ENCODE results near the gene SOX1. TPM values are rescaled to one million over a fixed set of nuclear protein-coding genes. Genes with fewer than 3 reads are reported as not detected.

SOX1 gene
- total RNA-seq, 2 experiments from 2014 or later = not detected

GRCh38 chr13:112106478-112107141 is 39.7 kb downstream of the SOX1 start:
- POLR2A ChIA-PET = interaction anchor here (0.6 kb wide), 1 partner anchor 1727 kb away, joined by 3 read pairs; no protein-coding TSS in a partner anchor
- Histone ChIP-seq H3K4me3 (ENCODE audit: low read depth, low read length, poor library complexity, severe bottlenecking) (no peak overlapping the region), H3K9me2 (ENCODE audit: insufficient read depth, low read length) (no peaks in the 10 kb centered on the region), H2AFZ (ENCODE audit: low read length) (no peak overlapping the region), H3K9me3 (ENCODE audit: low read length) (no peaks in the 10 kb centered on the region), H3K4me1 (ENCODE audit: insufficient read depth, low read length, poor library complexity, severe bottlenecking) (no peaks in the 10 kb centered on the region), H3K79me2 (ENCODE audit: insufficient read depth, low read depth, low read length) (no peaks in the 10 kb centered on the region), H3K27ac (ENCODE audit: low read depth, low read length, poor library complexity, severe bottlenecking) (no peak overlapping the region), H4K20me1 (ENCODE audit: insufficient read depth, low read length) (no peaks in the 10 kb centered on the region), H3K4me2 (ENCODE audit: low read length) (no peak overlapping the region), H3K36me3 (ENCODE audit: insufficient read depth, low read length) (no peaks in the 10 kb centered on the region)
- intact Hi-C loops (cut with micrococcal nuclease; ENCODE audit: unreplicated experiment) = no loop called here
- TF ChIP-seq CTCF (conservative IDR thresholded peaks at IDR 0.05; ENCODE audit: low read length) (no peak), EZH2phosphoT487 (IDR thresholded peaks at IDR 0.05; ENCODE audit: borderline replicate concordance, low read depth, low read length) (no peak)
- no TSS peak for BruUV-seq (replicated peaks)
- CTCF ChIA-PET (ENCODE audit: unreplicated experiment) = no interaction called here
- DNase-seq (ENCODE audit: low spot score) = no peak

GRCh38 chr13:112107289-112107688 is 40.3 kb downstream of the SOX1 start:
- no peaks in the 10 kb centered on the region for H3K9me3 ChIP-seq (ENCODE audit: low read length)
- no peaks in the 10 kb centered on the region for H3K79me2 ChIP-seq (ENCODE audit: insufficient read depth, low read depth, low read length)
- H3K4me3 ChIP-seq (ENCODE audit: low read depth, low read length, poor library complexity, severe bottlenecking) = no peak overlapping the region
- no TSS peak for BruUV-seq (replicated peaks)
- intact Hi-C loops (cut with micrococcal nuclease; ENCODE audit: unreplicated experiment) = no loop called here
- no peak overlapping the region for H3K4me2 ChIP-seq (ENCODE audit: low read length)
- TF ChIP-seq CTCF (conservative IDR thresholded peaks at IDR 0.05; ENCODE audit: low read length) (no peak), EZH2phosphoT487 (IDR thresholded peaks at IDR 0.05; ENCODE audit: borderline replicate concordance, low read depth, low read length) (no peak)
- no peak overlapping the region for H2AFZ ChIP-seq (ENCODE audit: low read length)
- ChIA-PET POLR2A (no interaction called here), CTCF (ENCODE audit: unreplicated experiment) (no interaction called here)
- no peaks in the 10 kb centered on the region for H3K4me1 ChIP-seq (ENCODE audit: insufficient read depth, low read length, poor library complexity, severe bottlenecking)
- no peak for DNase-seq (ENCODE audit: low spot score)
- no peaks in the 10 kb centered on the region for H4K20me1 ChIP-seq (ENCODE audit: insufficient read depth, low read length)
- H3K27ac ChIP-seq (ENCODE audit: low read depth, low read length, poor library complexity, severe bottlenecking) = no peak overlapping the region
- no peaks in the 10 kb centered on the region for H3K36me3 ChIP-seq (ENCODE audit: insufficient read depth, low read length)
- H3K9me2 ChIP-seq (ENCODE audit: insufficient read depth, low read length) = no peaks in the 10 kb centered on the region

GRCh38 chr13:112110479-112110878 is 43.5 kb downstream of the SOX1 start:
- no peak overlapping the region for H3K27ac ChIP-seq (ENCODE audit: low read depth, low read length, poor library complexity, severe bottlenecking)
- DNase-seq (ENCODE audit: low spot score) = no peak

More at GRCh38 chr13:112110479-112110878, 43.5 kb downstream of the SOX1 start:
- no peaks in the 10 kb centered on the region for H3K9me3 ChIP-seq (ENCODE audit: low read length)
- intact Hi-C loops (cut with micrococcal nuclease; ENCODE audit: unreplicated experiment) = no loop called here
- H3K4me2 ChIP-seq (ENCODE audit: low read length) = no peak overlapping the region
- CTCF ChIA-PET (ENCODE audit: unreplicated experiment) = no interaction called here
- no peaks in the 10 kb centered on the region for H3K4me1 ChIP-seq (ENCODE audit: insufficient read depth, low read length, poor library complexity, severe bottlenecking)
- H3K36me3 ChIP-seq (ENCODE audit: insufficient read depth, low read length) = no peaks in the 10 kb centered on the region
- no peaks in the 10 kb centered on the region for H4K20me1 ChIP-seq (ENCODE audit: insufficient read depth, low read length)
- H2AFZ ChIP-seq (ENCODE audit: low read length) = no peak overlapping the region
- H3K4me3 ChIP-seq (ENCODE audit: low read depth, low read length, poor library complexity, severe bottlenecking) = no peak overlapping the region
- no TSS peak for BruUV-seq (replicated peaks)
- no peak for TF ChIP-seq EZH2phosphoT487 (IDR thresholded peaks at IDR 0.05; ENCODE audit: borderline replicate concordance, low read depth, low read length)
- no peak for TF ChIP-seq CTCF (conservative IDR thresholded peaks at IDR 0.05; ENCODE audit: low read length)
- no peaks in the 10 kb centered on the region for H3K9me2 ChIP-seq (ENCODE audit: insufficient read depth, low read length)
- POLR2A ChIA-PET = no interaction called here
- no peaks in the 10 kb centered on the region for H3K79me2 ChIP-seq (ENCODE audit: insufficient read depth, low read depth, low read length)

Data from OCI-LY7 (cell line).